H1 (cell line): ENCODE results near the gene POLR2H. TPM values are rescaled to one million over a fixed set of nuclear protein-coding genes. Genes with fewer than 3 reads are reported as not detected.

Experiments
- polyA plus RNA-seq, 7 experiments: library from polyadenylated mRNA; depleted of rRNA in 3 of 7; stranded (reverse) in 5 of 7; unstranded in 2 of 7; fragments of >200 nt in 5 of 7; fragments of 200-250 nt in 2 of 7; gene quantifications; 1 replicate in 5 of 7; 2 replicates in 1 of 7; 4 replicates in 1 of 7; pipeline versions ENCODE4 v1.2.1 to v1.2.3, GENCODE V29; 2011 to 2013; ENCODE audit warnings: missing spikeins in 2 of 7, mixed read lengths in 2 of 7
- total RNA-seq: library from RNA; stranded (reverse); fragmentation: NEBNext Ultra II Directional; extraction: Animal tissue kit (Norgen Biotek cat#: 25700); gene quantifications from 2 replicates; pipeline ENCODE4 v1.2.1, GENCODE V29; 2021
- TF ChIP-seq, protein P1 (sequence below): fragments of 300-600 bp; sonication (generic); IDR thresholded peaks from 2 replicates; pipeline ENCODE4 v1.7.1; 2012; ENCODE audit warnings: low read length, moderate library complexity, mild to moderate bottlenecking, inconsistent platforms; ENCODE audit not compliant: insufficient replicate concordance

POLR2H gene
- total and polyA plus RNA-seq, 2 of the 8 experiments (the other 6 are each of a cell fraction or from before 2014, with no cell fraction given), result 113 to 335 TPM

DNA sequence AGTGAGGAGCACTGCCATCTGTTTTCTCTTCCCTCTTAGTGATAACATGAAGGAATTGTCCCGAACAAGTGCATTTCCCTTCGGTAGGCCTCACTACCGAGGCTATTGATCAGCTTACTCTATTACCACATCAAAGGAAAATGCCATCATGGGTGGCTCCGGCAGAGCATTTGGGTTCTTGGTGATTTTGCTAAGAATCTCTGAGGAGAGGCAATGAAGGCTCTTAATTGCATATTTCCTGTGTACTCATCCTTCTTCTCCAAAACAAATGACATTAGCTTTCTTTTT is 53.6 kb downstream of the POLR2H start (continued):
- TF ChIP-seq, protein P1, sequence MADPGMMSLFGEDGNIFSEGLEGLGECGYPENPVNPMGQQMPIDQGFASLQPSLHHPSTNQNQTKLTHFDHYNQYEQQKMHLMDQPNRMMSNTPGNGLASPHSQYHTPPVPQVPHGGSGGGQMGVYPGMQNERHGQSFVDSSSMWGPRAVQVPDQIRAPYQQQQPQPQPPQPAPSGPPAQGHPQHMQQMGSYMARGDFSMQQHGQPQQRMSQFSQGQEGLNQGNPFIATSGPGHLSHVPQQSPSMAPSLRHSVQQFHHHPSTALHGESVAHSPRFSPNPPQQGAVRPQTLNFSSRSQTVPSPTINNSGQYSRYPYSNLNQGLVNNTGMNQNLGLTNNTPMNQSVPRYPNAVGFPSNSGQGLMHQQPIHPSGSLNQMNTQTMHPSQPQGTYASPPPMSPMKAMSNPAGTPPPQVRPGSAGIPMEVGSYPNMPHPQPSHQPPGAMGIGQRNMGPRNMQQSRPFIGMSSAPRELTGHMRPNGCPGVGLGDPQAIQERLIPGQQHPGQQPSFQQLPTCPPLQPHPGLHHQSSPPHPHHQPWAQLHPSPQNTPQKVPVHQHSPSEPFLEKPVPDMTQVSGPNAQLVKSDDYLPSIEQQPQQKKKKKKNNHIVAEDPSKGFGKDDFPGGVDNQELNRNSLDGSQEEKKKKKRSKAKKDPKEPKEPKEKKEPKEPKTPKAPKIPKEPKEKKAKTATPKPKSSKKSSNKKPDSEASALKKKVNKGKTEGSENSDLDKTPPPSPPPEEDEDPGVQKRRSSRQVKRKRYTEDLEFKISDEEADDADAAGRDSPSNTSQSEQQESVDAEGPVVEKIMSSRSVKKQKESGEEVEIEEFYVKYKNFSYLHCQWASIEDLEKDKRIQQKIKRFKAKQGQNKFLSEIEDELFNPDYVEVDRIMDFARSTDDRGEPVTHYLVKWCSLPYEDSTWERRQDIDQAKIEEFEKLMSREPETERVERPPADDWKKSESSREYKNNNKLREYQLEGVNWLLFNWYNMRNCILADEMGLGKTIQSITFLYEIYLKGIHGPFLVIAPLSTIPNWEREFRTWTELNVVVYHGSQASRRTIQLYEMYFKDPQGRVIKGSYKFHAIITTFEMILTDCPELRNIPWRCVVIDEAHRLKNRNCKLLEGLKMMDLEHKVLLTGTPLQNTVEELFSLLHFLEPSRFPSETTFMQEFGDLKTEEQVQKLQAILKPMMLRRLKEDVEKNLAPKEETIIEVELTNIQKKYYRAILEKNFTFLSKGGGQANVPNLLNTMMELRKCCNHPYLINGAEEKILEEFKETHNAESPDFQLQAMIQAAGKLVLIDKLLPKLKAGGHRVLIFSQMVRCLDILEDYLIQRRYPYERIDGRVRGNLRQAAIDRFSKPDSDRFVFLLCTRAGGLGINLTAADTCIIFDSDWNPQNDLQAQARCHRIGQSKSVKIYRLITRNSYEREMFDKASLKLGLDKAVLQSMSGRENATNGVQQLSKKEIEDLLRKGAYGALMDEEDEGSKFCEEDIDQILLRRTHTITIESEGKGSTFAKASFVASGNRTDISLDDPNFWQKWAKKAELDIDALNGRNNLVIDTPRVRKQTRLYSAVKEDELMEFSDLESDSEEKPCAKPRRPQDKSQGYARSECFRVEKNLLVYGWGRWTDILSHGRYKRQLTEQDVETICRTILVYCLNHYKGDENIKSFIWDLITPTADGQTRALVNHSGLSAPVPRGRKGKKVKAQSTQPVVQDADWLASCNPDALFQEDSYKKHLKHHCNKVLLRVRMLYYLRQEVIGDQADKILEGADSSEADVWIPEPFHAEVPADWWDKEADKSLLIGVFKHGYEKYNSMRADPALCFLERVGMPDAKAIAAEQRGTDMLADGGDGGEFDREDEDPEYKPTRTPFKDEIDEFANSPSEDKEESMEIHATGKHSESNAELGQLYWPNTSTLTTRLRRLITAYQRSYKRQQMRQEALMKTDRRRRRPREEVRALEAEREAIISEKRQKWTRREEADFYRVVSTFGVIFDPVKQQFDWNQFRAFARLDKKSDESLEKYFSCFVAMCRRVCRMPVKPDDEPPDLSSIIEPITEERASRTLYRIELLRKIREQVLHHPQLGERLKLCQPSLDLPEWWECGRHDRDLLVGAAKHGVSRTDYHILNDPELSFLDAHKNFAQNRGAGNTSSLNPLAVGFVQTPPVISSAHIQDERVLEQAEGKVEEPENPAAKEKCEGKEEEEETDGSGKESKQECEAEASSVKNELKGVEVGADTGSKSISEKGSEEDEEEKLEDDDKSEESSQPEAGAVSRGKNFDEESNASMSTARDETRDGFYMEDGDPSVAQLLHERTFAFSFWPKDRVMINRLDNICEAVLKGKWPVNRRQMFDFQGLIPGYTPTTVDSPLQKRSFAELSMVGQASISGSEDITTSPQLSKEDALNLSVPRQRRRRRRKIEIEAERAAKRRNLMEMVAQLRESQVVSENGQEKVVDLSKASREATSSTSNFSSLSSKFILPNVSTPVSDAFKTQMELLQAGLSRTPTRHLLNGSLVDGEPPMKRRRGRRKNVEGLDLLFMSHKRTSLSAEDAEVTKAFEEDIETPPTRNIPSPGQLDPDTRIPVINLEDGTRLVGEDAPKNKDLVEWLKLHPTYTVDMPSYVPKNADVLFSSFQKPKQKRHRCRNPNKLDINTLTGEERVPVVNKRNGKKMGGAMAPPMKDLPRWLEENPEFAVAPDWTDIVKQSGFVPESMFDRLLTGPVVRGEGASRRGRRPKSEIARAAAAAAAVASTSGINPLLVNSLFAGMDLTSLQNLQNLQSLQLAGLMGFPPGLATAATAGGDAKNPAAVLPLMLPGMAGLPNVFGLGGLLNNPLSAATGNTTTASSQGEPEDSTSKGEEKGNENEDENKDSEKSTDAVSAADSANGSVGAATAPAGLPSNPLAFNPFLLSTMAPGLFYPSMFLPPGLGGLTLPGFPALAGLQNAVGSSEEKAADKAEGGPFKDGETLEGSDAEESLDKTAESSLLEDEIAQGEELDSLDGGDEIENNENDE, result no peak
